ENCODE data around the gene C1orf167. TPM values are rescaled to one million over a fixed set of nuclear protein-coding genes. Genes with fewer than 3 reads are reported as not detected.

Gene C1orf167
- total and polyA plus RNA-seq, 2 of the 13 experiments (the other 11 are each of a cell fraction or from before 2014, with no cell fraction given), result not detected

GRCh38 chr1:11735854-11736745 is 25.9 kb upstream of the C1orf167 start, which contains the start of gene AGTRAP (continued):
- TF ChIP-seq AKNA (CRISPR knock-in tag; IDR thresholded peaks at IDR 0.05; ENCODE audit: borderline replicate concordance) (no peak), ARNT2 (CRISPR knock-in tag; IDR thresholded peaks at IDR 0.05; ENCODE audit: low read depth) (peak; percentile 10; the same call in 1 of the 2 replicates), HINFP (CRISPR knock-in tag; IDR thresholded peaks at IDR 0.05; ENCODE audit: low read depth) (no peak), ZNF552 (CRISPR knock-in tag; IDR thresholded peaks at IDR 0.05; ENCODE audit: borderline replicate concordance) (0 out of 2 replicates have a peak, but pooled peaks have one; percentile 25), ZNF510 (CRISPR knock-in tag; IDR thresholded peaks at IDR 0.05; ENCODE audit: low read depth) (0 out of 2 replicates have a peak, but pooled peaks have one; percentile 40), ZBTB7A (CRISPR knock-in tag; IDR thresholded peaks at IDR 0.05) (peak; percentile 65; the same call in 1 of the 2 replicates), USF2 (IDR thresholded peaks at IDR 0.05; ENCODE audit: low read depth, low read length) (peak; percentile 97), USF2 (CRISPR knock-in tag; IDR thresholded peaks at IDR 0.05; ENCODE audit: borderline replicate concordance) (peak; percentile 96; the same call in 1 of the 2 replicates), ZFP91 (CRISPR knock-in tag; IDR thresholded peaks at IDR 0.05; ENCODE audit: borderline replicate concordance) (peak; percentile 82; the same call in 1 of the 2 replicates), SP1 (IDR thresholded peaks at IDR 0.05) (no peak), SP1 (CRISPR knock-in tag; IDR thresholded peaks at IDR 0.05) (no peak), FOXA1 (IDR thresholded peaks at IDR 0.05) (no peak), FOXA1 (CRISPR knock-in tag; IDR thresholded peaks at IDR 0.05) (no peak), KAT8 (CRISPR knock-in tag; IDR thresholded peaks at IDR 0.05) (peak; percentile 29; the same call in 1 of the 2 replicates), TEAD3 (CRISPR knock-in tag; optimal IDR thresholded peaks at IDR 0.05; ENCODE audit: borderline replicate concordance) (no peak), TCF7 (IDR thresholded peaks at IDR 0.05; ENCODE audit: low read depth) (no peak), BHLHE40 (IDR thresholded peaks at IDR 0.05; ENCODE audit: low read length) (peak; percentile 86), ZNF776 (CRISPR knock-in tag; IDR thresholded peaks at IDR 0.05) (0 out of 2 replicates have a peak, but pooled peaks have one; percentile 28), REXO4 (CRISPR knock-in tag; IDR thresholded peaks at IDR 0.05; ENCODE audit: borderline replicate concordance) (no peak), NCOA1 (CRISPR knock-in tag; IDR thresholded peaks at IDR 0.05) (no peak)

Data from HepG2 (cell line).